ENCODE results near the gene RASGEF1B.

- TF ChIP-seq POLR2A (IDR thresholded peaks at IDR 0.05) = no peak
- TF ChIP-seq CTCF (IDR thresholded peaks at IDR 0.05) = no peak
- no peak for TF ChIP-seq POLR2AphosphoS5 (IDR thresholded peaks at IDR 0.05)
- no peak for TF ChIP-seq EP300 (IDR thresholded peaks at IDR 0.05; ENCODE audit: low read depth)
Observed at GRCh38 chr4:81457921-81458520, 13.7 kb downstream of the RASGEF1B start.

Data from transverse colon (tissue), 4 donors.